ENCODE results near the gene C1orf167.

The C1orf167 gene

DNA sequence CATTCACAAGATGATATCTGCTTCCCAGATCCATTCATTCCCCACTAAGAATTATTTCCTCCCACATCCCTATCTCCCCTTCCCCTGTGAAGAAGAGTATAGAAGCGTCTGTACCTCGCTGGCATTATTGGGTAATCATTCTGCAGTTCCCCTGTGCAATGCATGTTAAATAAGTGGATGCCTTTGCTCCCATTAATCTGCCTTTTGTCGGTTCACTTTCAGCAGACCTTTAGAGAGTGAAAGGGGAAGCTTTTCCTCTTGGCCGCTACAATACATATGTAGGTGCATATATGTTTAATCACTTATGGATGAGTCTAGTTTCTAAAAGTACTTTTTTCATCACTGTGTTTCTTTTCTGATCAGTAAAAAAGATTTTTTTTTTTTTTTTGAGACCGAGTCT is 51.0 kb downstream of the C1orf167 start:
- no peak overlapping the region for H3K4me3 ChIP-seq (ENCODE audit: low read depth, low read length)

DNA sequence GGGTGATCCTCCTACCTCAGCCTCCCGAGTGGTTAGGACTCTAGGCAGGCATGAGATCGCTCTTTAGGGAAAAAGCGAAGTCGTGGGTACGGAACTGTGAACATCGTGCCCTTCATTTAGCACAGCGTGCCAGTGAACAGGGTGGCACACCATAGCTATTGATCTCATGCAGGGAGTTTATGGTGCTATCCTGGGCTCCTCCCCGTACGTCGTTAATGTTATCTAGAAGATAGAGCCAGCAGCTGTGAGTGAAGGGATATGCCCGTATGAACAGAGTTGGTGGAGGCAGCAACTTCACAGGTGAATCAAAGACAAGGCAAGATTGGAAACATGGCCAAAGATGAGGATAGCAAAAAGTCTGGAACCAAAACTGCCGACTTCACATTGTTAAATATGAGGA is 55.2 kb downstream of the C1orf167 start:
- TF ChIP-seq, protein P1, sequence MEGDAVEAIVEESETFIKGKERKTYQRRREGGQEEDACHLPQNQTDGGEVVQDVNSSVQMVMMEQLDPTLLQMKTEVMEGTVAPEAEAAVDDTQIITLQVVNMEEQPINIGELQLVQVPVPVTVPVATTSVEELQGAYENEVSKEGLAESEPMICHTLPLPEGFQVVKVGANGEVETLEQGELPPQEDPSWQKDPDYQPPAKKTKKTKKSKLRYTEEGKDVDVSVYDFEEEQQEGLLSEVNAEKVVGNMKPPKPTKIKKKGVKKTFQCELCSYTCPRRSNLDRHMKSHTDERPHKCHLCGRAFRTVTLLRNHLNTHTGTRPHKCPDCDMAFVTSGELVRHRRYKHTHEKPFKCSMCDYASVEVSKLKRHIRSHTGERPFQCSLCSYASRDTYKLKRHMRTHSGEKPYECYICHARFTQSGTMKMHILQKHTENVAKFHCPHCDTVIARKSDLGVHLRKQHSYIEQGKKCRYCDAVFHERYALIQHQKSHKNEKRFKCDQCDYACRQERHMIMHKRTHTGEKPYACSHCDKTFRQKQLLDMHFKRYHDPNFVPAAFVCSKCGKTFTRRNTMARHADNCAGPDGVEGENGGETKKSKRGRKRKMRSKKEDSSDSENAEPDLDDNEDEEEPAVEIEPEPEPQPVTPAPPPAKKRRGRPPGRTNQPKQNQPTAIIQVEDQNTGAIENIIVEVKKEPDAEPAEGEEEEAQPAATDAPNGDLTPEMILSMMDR (IDR thresholded peaks at IDR 0.05; ENCODE audit: low read depth, low read length) = no peak
- H3K4me3 ChIP-seq (ENCODE audit: low read depth, low read length) = no peak overlapping the region

More for the DNA sequence above, 51.0 kb downstream of the C1orf167 start:
- TF ChIP-seq, protein P1 (IDR thresholded peaks at IDR 0.05; ENCODE audit: low read depth, low read length) = no peak

GRCh38 chr1:11822091-11822490 is 60.1 kb downstream of the C1orf167 start:
- TF ChIP-seq, protein P1 (IDR thresholded peaks at IDR 0.05; ENCODE audit: low read depth, low read length) = no peak
- no peak overlapping the region for H3K4me3 ChIP-seq (ENCODE audit: low read depth, low read length)

- H3K4me3 ChIP-seq (ENCODE audit: low read depth, low read length) = no peak overlapping the region
- TF ChIP-seq, protein P1 (IDR thresholded peaks at IDR 0.05; ENCODE audit: low read depth, low read length) = no peak
Observed at GRCh38 chr1:11823366-11824137, 61.6 kb downstream of the C1orf167 start.

DNA sequence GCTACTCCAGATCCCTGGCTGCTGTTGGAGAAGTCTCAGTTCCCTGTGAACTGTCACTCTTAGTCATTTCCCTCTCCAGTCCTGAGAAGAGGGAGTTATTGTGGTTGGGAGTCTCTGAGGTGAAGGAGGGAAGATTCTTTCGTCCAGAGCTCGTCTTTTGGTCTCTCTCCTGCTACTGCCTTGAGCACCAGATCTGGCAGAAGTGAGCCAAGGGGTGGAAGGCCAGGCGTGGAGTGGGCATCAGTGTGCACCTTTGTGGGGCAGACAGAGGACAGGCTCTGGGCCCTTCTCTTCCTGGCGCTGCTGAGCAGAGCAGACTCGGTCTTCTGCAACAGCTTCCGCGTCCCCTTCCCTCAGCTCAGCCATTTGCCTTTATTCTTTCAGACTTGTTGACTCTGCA is 63.1 kb downstream of the C1orf167 start:
- TF ChIP-seq, protein P1 (IDR thresholded peaks at IDR 0.05; ENCODE audit: low read depth, low read length) = no peak

GRCh38 chr1:11826946-11827345 is 65.0 kb downstream of the C1orf167 start:
- no peak overlapping the region for H3K4me3 ChIP-seq (ENCODE audit: low read depth, low read length)
- TF ChIP-seq, protein P1 (IDR thresholded peaks at IDR 0.05; ENCODE audit: low read depth, low read length) = no peak

More for the DNA sequence above, 63.1 kb downstream of the C1orf167 start:
- H3K4me3 ChIP-seq (ENCODE audit: low read depth, low read length) = no peak overlapping the region

- no peak overlapping the region for H3K4me3 ChIP-seq (ENCODE audit: low read depth, low read length)
- TF ChIP-seq, protein P1 (IDR thresholded peaks at IDR 0.05; ENCODE audit: low read depth, low read length) = no peak
Observed at GRCh38 chr1:11828511-11828910, 66.5 kb downstream of the C1orf167 start.
